ENCODE data around the gene FZD8.
A peak's percentile ranks its signal among the peaks of the same experiment; 100 is the strongest.

Gene FZD8

DNA sequence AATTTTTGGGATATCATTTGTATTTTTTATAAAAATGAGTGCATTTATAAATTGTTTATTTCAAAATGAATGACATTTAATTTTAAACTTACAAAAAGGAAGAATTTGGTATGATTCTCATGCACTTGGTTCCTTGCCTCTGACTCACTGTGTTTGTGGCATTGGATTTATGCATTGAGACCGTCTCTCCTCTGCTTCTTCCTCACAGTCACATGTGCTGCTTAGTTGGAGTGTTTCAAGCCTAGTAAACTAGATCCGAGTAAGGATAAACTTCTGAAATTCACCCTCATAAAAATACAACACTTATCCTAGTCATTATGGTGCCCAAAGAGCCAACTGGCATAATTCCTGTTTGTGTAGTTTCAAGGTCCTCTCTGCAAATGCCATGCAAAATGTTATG is 19.1 kb upstream of the FZD8 start:
- Histone ChIP-seq H3K9me3 (ENCODE audit: insufficient read depth, low read depth, low read length) (no peaks in the 10 kb centered on the region), H3K4me3 (ENCODE audit: low read length) (no peak overlapping the region), H3K36me3 (ENCODE audit: insufficient read depth, low read depth, low read length) (no peaks in the 10 kb centered on the region), H3K27ac (ENCODE audit: low read length) (no peak overlapping the region), H3K27me3 (ENCODE audit: insufficient read depth, low read length) (no peaks in the 10 kb centered on the region), H3K4me1 (ENCODE audit: insufficient read depth, low read length) (peaks cover 11% of the 10 kb centered on the region; the same call in 1 of the 2 replicates), H3K9ac (ENCODE audit: low read depth, low read length) (no peak overlapping the region)

- H3K27me3 ChIP-seq (ENCODE audit: insufficient read depth, low read length): no peaks in the 10 kb centered on the region
- no peak overlapping the region for H3K27ac ChIP-seq (ENCODE audit: low read length)
- H3K9ac ChIP-seq (ENCODE audit: low read depth, low read length): no peak overlapping the region
- no peak overlapping the region for H3K4me3 ChIP-seq (ENCODE audit: low read length)
- peaks cover 11% of the 10 kb centered on the region; the same call in 1 of the 2 replicates for H3K4me1 ChIP-seq (ENCODE audit: insufficient read depth, low read length)
- H3K36me3 ChIP-seq (ENCODE audit: insufficient read depth, low read depth, low read length): no peaks in the 10 kb centered on the region
- no peaks in the 10 kb centered on the region for H3K9me3 ChIP-seq (ENCODE audit: insufficient read depth, low read depth, low read length)
Observed at GRCh38 chr10:35659456-35659855, 17.4 kb upstream of the FZD8 start.

DNA sequence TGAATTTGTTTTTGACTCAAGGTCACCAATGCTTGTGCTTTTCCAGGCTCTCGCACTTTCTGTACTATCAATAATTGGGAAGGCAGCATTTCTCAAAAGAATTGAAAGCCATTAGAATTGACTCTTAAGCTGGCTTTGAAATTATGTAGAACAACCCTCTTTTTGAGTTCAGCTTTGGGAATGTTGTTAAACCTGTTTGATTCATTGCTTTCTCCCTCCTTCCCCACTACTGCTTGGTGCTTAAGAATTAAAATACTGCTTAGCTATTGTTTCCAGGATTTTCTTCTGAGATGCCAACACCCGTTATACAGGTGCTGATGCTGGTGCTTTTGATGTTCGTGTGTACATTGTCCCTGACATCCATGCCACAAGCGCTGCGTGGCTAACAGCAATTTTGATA is 15.5 kb upstream of the FZD8 start:
- Histone ChIP-seq H3K4me1 (ENCODE audit: insufficient read depth, low read length) (peaks cover 11% of the 10 kb centered on the region; the same call in 1 of the 2 replicates), H3K9ac (ENCODE audit: low read depth, low read length) (no peak overlapping the region), H3K9me3 (ENCODE audit: insufficient read depth, low read depth, low read length) (no peaks in the 10 kb centered on the region), H3K27ac (ENCODE audit: low read length) (no peak overlapping the region), H3K36me3 (ENCODE audit: insufficient read depth, low read depth, low read length) (no peaks in the 10 kb centered on the region), H3K27me3 (ENCODE audit: insufficient read depth, low read length) (no peaks in the 10 kb centered on the region), H3K4me3 (ENCODE audit: low read length) (no peak overlapping the region; the same call in 1 of the 2 replicates)

DNA sequence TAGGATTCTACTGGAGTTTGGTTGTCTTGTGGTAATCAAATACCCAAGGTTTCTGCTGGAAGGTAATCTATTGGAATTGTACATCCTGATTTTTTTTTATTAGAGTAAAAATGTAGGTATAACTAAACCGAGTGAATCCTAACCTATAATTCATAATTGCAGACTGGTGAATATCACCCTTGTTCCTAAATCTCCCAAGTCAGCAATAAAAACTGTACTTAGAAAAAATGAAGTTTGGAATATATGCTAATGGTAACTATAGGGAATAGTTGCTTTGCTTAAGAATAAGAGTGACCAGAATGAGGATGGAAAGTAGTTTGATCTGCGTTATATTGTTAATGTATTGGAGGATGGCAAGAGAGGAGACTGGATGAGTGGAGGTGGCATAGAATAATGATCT is 10.7 kb upstream of the FZD8 start:
- Histone ChIP-seq H3K9ac (ENCODE audit: low read depth, low read length) (no peak overlapping the region), H3K4me3 (ENCODE audit: low read length) (no peak overlapping the region), H3K27ac (ENCODE audit: low read length) (no peak overlapping the region), H3K9me3 (ENCODE audit: insufficient read depth, low read depth, low read length) (no peaks in the 10 kb centered on the region), H3K27me3 (ENCODE audit: insufficient read depth, low read length) (peaks cover 5% of the 10 kb centered on the region; the same call in 1 of the 2 replicates), H3K36me3 (ENCODE audit: insufficient read depth, low read depth, low read length) (no peaks in the 10 kb centered on the region), H3K4me1 (ENCODE audit: insufficient read depth, low read length) (0 out of 2 replicates have a peak, but pooled peaks cover 2% of the 10 kb centered on the region)

GRCh38 chr10:35650894-35651293 is 8.8 kb upstream of the FZD8 start:
- Histone ChIP-seq H3K27me3 (ENCODE audit: insufficient read depth, low read length) (peaks cover 10% of the 10 kb centered on the region; the same call in 1 of the 2 replicates), H3K9ac (ENCODE audit: low read depth, low read length) (no peak overlapping the region), H3K9me3 (ENCODE audit: insufficient read depth, low read depth, low read length) (no peaks in the 10 kb centered on the region), H3K4me3 (ENCODE audit: low read length) (no peak overlapping the region), H3K36me3 (ENCODE audit: insufficient read depth, low read depth, low read length) (no peaks in the 10 kb centered on the region), H3K27ac (ENCODE audit: low read length) (no peak overlapping the region), H3K4me1 (ENCODE audit: insufficient read depth, low read length) (no peaks in the 10 kb centered on the region)

GRCh38 chr10:35644050-35644950 is 2.2 kb upstream of the FZD8 start:
- Histone ChIP-seq H3K4me1 (ENCODE audit: insufficient read depth, low read length) (no peaks in the 10 kb centered on the region; the same call in 1 of the 2 replicates), H3K36me3 (ENCODE audit: insufficient read depth, low read depth, low read length) (no peaks in the 10 kb centered on the region), H3K9me3 (ENCODE audit: insufficient read depth, low read depth, low read length) (no peaks in the 10 kb centered on the region), H3K4me3 (ENCODE audit: low read length) (peak overlapping the region; percentile 80), H3K27ac (ENCODE audit: low read length) (no peak overlapping the region), H3K27me3 (ENCODE audit: insufficient read depth, low read length) (peaks cover 39% of the 10 kb centered on the region), H3K9ac (ENCODE audit: low read depth, low read length) (peak overlapping the region; percentile 15; the same call in 1 of the 2 replicates)

GRCh38 chr10:35643151-35644049 is 1.3 kb upstream of the FZD8 start:
- H3K4me3 ChIP-seq (ENCODE audit: low read length): peak overlapping the region; percentile 80
- H3K27ac ChIP-seq (ENCODE audit: low read length): no peak overlapping the region
- H3K36me3 ChIP-seq (ENCODE audit: insufficient read depth, low read depth, low read length): no peaks in the 10 kb centered on the region
- peaks cover under 1% of the 10 kb centered on the region; the same call in 1 of the 2 replicates for H3K4me1 ChIP-seq (ENCODE audit: insufficient read depth, low read length)
- H3K9me3 ChIP-seq (ENCODE audit: insufficient read depth, low read depth, low read length): no peaks in the 10 kb centered on the region
- H3K27me3 ChIP-seq (ENCODE audit: insufficient read depth, low read length): peaks cover 42% of the 10 kb centered on the region
- peak overlapping the region; percentile 63; the same call in 1 of the 2 replicates for H3K9ac ChIP-seq (ENCODE audit: low read depth, low read length)

GRCh38 chr10:35642793-35643114 is 658 bp upstream of the FZD8 start:
- Histone ChIP-seq H3K4me1 (ENCODE audit: insufficient read depth, low read length) (peaks cover 7% of the 10 kb centered on the region; the same call in 1 of the 2 replicates), H3K9ac (ENCODE audit: low read depth, low read length) (peak overlapping the region; percentile 63; the same call in 1 of the 2 replicates), H3K27me3 (ENCODE audit: insufficient read depth, low read length) (peaks cover 48% of the 10 kb centered on the region), H3K4me3 (ENCODE audit: low read length) (peak overlapping the region; percentile 80), H3K9me3 (ENCODE audit: insufficient read depth, low read depth, low read length) (no peaks in the 10 kb centered on the region), H3K27ac (ENCODE audit: low read length) (no peak overlapping the region), H3K36me3 (ENCODE audit: insufficient read depth, low read depth, low read length) (no peaks in the 10 kb centered on the region)

- H3K27ac ChIP-seq (ENCODE audit: low read length): no peak overlapping the region
- H3K27me3 ChIP-seq (ENCODE audit: insufficient read depth, low read length): peaks cover 49% of the 10 kb centered on the region
- peak overlapping the region; percentile 80; the same call in 1 of the 2 replicates for H3K4me3 ChIP-seq (ENCODE audit: low read length)
- H3K9me3 ChIP-seq (ENCODE audit: insufficient read depth, low read depth, low read length): no peaks in the 10 kb centered on the region
- peaks cover 14% of the 10 kb centered on the region; the same call in 1 of the 2 replicates for H3K4me1 ChIP-seq (ENCODE audit: insufficient read depth, low read length)
- no peaks in the 10 kb centered on the region for H3K36me3 ChIP-seq (ENCODE audit: insufficient read depth, low read depth, low read length)
- peak overlapping the region; percentile 67; the same call in 1 of the 2 replicates for H3K9ac ChIP-seq (ENCODE audit: low read depth, low read length)
Observed at GRCh38 chr10:35641676-35642034, 441 bp downstream of the FZD8 start.

DNA sequence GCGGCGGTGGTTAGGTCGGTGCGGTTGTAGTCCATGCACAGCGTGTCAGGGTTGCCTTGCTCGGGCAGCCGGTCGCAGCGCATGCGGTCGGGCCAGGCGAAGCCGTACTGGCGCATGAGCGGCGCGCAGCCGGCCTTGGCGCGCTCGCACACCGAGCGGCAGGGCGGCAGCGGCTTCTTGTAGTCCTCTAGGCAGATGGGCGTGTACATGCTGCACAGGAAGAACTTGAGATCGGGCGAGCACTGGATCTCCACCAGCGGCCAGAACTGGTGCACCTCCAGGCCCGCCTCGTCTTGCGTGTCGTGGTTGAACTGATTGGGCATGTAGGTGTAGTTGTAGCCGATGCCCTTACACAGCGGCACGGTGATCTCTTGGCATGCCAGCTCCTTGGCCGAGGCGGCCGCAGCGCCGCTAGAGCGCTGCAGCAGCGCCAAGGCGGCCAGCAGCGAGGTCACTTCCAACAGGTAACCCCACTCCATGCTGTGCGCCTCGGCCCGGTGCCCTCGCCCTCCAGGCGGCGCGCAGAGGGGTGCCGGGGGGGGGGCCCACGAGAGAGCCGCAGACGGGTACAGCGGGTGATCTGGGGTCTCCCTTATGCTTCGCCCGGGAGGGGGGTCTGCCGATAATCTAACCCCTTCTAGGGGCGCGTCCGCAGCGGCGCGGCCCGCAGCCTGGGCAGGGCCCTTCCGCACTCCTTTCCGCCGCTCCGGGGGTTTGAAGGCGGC is 983 bp downstream of the FZD8 start:
- H3K4me3 ChIP-seq (ENCODE audit: low read length): peak overlapping the region; percentile 80
- H3K36me3 ChIP-seq (ENCODE audit: insufficient read depth, low read depth, low read length): no peaks in the 10 kb centered on the region
- peaks cover 19% of the 10 kb centered on the region; the same call in 1 of the 2 replicates for H3K4me1 ChIP-seq (ENCODE audit: insufficient read depth, low read length)
- no peak overlapping the region for H3K27ac ChIP-seq (ENCODE audit: low read length)
- peaks cover 45% of the 10 kb centered on the region for H3K27me3 ChIP-seq (ENCODE audit: insufficient read depth, low read length)
- no peaks in the 10 kb centered on the region for H3K9me3 ChIP-seq (ENCODE audit: insufficient read depth, low read depth, low read length)
- H3K9ac ChIP-seq (ENCODE audit: low read depth, low read length): peak overlapping the region; percentile 67

DNA sequence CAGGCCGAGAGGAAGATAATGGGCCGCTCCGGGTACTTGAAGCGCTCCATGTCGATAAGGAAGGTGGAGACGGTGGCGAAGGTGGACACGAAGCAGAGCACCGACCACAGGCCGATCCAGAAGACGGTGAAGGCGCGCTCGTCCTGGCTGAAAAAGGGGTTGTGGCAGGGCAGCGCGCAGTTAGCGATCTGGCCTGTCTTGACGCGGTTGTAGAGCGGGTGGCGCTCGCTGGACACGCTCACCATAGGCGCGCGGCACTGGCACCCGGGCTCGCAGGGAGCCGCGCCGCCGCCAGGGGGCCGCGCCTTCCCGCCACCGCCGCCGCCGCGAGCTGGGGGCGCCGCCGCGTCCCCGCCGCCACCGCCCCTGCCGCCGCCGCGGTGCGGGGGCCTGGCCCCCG is 1.6 kb downstream of the FZD8 start:
- Histone ChIP-seq H3K27ac (ENCODE audit: low read length) (no peak overlapping the region), H3K4me3 (ENCODE audit: low read length) (peak overlapping the region; percentile 63; the same call in 1 of the 2 replicates), H3K27me3 (ENCODE audit: insufficient read depth, low read length) (peaks cover 42% of the 10 kb centered on the region), H3K9me3 (ENCODE audit: insufficient read depth, low read depth, low read length) (no peaks in the 10 kb centered on the region), H3K4me1 (ENCODE audit: insufficient read depth, low read length) (peaks cover 25% of the 10 kb centered on the region; the same call in 1 of the 2 replicates), H3K9ac (ENCODE audit: low read depth, low read length) (no peak overlapping the region), H3K36me3 (ENCODE audit: insufficient read depth, low read depth, low read length) (no peaks in the 10 kb centered on the region)

Data from iPS-20b (cell line).